ENCODE measurements around the gene CARHSP1. TPM values are rescaled to one million over a fixed set of nuclear protein-coding genes. Genes with fewer than 3 reads are reported as not detected.
A peak's percentile ranks its signal among the peaks of the same experiment; 100 is the strongest.
"Not testable (repeated sequence)": the region's sequence is repeated elsewhere in the genome, so short reads cannot be mapped to it uniquely, and the experiment has no call there.

Gene CARHSP1
- 114 TPM for polyA plus RNA-seq (2013, experiment 1 of 2; ENCODE audit: insufficient read length)
- polyA plus RNA-seq (2013, experiment 2 of 2; ENCODE audit: insufficient read length), result 121 TPM

DNA sequence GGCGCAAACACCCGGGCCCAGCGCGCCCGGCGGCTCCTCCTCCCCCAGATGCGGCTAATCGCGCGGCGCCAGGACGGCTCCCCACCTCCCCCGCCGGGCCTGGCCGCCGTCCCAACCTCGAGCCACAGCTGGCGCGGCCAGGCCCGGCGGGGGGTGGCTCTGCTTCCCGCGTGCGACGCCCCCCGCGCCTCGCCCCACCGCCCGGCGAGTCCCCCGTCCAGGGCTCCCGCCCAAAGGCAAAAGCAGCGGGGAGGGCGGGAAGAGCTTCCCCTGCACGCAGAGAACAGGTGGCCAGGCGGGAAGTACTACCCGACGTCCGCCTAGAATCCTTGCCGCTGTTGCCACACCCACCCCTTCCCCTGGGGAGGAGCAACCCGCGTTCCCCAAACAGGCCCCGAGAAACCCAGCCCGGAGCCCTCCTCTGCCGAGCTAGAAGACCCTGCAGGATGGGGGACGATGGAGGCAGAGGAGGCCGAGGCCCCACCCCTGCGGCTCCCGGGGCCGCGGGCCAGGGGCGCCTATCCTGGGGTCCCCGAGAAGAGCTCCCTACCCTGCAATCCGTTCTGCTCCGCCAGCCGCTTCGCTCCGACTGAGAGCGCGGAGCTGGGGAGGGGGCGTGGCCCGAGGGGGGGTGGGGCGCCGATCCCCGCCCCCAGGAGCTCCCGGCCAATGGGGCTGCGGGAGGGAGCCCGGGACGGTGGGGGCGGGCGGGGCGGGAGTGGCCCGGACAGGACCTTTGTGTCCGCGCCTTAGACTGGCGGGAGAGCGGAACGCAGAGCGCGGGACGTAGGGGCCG lies at the start of gene CARHSP1:
Gene CARHSP1, minus strand, starts transcription at position 591 of the 796 bp plus-strand sequence. CDS start 9,678 bp downstream, outside the sequence.
- peak; percentile 91 for DNase-seq

DNA sequence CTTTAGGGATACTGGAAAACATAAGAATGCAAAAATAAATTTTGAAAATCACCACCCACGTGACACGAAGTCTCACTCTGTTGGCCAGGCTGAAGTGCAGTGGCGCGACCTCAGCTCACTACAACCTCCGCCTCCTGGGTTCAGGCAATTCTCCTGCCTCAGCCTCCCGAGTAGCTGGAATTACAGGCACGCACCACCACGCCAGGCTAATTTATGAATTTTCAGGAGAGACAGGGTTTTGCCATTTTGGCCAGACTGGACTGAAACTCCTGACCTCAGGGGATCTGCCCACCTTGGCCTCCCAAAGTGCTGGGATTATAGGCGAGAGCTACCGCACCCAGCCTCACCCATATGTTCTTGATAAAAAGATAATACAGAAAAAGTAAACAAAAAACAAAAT lies 48.5 kb upstream of the CARHSP1 start:
- not testable (repeated sequence) for DNase-seq

- DNase-seq, result no peak
Measured at GRCh38 chr16:8916541-8917225, 47.9 kb upstream of the CARHSP1 start.

GRCh38 chr16:8915722-8916301 lies 47.0 kb upstream of the CARHSP1 start:
- no peak for DNase-seq

DNA sequence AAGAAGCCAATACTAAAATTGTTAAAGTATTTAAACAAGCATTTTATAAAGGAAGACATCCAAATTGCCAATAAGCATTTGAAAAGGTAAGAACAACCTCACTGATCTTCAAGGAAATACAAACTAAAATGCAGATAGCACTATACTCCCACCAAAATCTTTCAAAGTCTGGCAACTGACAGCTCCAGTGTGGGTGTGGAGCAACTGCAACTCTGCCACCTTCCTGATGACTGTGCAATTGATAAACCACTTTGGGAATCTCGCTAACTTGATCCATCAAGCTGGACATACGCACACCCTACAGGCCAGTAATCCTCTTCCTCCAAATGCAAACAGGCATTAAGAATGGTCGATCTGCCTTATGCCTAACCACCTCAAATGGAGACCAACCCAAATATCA lies 45.3 kb upstream of the CARHSP1 start:
- no peak for DNase-seq

DNA sequence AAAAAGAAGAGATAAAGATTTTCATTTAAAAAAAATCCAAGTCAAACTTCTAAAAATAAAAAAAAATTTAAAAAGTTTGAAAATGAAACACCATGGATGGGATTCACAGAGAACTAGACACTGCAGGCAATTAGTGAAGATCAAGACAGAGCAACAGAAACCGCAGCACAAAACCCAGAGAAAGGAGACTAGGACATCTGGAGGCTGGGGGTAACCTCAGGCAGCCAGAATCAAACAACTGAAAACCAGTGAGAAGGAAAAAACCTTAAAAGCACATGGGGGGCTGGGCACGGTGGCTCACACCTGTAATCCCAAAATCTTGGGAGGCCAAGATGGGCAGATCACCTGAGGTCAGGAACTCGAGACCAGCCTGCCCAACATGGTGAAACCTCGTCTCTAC lies 44.0 kb upstream of the CARHSP1 start:
- DNase-seq, result no peak

GRCh38 chr16:8910811-8911210 lies 42.0 kb upstream of the CARHSP1 start:
- no peak for DNase-seq

- no peak for DNase-seq
Measured at GRCh38 chr16:8908810-8909468, 40.1 kb upstream of the CARHSP1 start.

DNA sequence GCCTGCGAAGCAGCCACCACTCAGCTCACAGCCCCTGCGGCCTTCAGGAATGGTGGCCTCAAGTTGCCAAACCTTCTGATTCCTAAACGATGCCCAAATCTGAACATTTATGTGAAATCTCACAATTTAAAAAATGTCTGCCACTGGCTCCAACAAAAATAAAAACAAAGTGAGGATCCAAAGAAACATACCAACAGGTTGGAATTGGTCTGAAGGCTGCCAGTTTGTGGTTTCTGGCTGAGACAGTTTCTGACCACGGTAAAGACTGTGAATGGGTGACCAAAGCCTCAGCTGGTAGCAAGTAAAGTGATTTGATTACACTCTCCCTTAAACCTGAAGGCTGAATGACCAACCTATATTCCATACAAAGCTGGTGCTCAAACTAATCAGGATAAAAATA lies 38.3 kb upstream of the CARHSP1 start:
- DNase-seq, result no peak

DNA sequence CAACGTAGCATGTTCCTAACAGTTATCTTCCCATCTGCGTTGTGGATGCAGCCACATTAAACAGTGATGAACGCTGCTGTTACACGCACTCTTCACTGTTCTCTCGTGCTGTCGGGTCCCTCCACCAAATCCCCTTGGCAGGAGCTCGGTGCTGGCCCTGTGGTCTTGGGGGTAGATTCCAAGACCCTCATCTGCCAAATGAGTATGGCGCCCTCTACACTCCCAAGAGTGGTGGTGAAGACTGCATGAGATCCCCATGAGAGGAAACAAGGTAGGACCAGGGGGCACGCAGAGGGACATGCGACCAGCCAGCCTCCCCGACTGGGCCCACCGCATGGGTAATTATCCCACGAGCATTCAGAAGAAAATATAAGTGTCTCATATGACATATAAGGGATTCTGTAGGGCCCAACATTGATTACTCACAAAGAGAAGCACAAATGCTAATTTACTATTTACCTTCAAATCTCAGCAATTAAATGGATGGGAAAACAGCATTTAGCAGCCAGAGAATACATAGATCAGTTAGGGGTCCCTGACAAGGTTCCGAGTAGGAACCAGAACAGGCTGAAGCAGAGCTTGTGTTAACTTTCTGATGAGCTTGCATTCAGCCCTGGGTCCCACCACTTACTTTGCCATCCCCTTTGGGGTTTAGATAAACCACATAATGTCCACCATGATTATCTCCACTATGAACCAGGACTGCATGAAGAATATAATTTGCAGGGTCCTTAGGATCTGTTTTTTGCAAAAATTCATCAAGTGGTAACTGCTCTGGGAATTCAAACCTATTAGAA lies 37.2 kb upstream of the CARHSP1 start:
- DNase-seq, result no peak

DNA sequence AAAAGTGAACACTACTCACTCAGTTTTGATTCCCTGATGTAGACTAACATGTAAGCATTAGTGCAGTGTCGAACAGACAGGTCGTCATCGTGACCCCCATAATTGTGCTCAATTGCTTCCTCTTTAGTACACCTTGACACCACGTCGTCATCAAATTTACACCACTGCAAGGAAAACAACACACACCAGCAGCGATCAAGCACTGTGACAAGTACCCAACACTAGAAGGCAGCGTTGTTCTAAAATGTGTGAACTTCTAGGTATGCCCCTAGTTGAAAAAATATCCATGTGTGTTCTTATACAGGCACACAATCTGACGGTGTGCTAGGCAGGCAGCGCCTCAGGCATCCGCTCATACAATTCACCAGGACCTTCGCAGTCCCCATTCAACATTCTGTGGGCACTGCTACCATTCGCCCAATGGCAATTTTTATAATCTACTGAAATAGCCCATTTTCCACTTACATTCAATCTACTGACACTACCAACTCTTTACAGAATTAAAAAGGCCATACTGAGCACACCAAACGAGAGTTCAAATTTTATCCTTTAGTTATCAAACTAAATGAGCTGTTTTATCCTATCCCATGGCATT lies 36.5 kb upstream of the CARHSP1 start:
- peak; percentile 27 for DNase-seq

DNA sequence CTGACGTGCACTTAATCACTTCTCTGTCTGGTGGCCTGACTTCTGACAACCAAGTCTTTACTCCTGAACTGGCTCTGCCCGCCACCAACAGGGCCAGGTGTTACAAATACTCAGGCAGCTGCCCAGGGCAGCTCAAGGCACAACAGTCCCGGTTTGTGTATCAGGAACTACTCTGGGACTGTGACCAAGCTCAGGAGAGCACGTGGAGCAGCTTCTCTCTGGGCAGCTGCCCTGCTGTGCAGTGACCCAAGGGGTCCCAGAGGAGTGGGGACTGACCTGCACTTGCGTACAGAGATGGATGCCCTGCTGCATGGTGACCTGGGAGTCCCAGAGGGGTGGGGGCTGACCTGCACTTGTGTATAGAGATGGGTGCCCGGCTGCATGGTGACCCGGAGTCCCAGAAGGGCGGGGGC lies 35.2 kb upstream of the CARHSP1 start:
- no peak for DNase-seq

- DNase-seq, result no peak
Measured at GRCh38 chr16:8903004-8903403, 34.2 kb upstream of the CARHSP1 start.

DNA sequence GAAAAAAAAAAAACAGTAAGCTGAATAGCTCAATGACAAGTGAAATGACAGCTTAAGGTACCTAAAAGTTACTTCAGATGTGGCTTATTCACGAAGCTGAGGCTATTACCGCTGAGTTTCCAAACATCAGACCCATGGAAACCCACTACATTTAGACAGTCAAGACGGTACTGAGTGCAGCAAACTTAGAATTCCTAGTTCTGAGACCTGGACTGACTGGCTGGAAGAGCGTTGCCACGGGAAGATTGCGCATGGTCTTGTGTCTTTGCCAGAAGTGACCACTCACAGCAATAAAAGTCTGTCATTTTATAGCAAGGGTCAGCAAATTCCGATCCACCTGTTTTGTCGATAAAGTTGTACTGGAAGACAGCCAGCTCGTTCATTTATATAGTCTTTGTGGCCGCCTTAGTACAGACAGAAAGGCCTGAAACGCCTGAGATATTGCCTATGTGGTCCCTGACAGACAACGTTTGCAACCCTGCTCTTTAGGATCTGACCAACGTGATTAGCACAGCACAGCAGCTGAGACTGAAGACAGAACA lies 32.6 kb upstream of the CARHSP1 start:
- DNase-seq, result no peak

- no peak for DNase-seq
Measured at GRCh38 chr16:8900343-8900742, 31.5 kb upstream of the CARHSP1 start.

- DNase-seq, result no peak
Measured at GRCh38 chr16:8899709-8900317, 31.0 kb upstream of the CARHSP1 start.

DNA sequence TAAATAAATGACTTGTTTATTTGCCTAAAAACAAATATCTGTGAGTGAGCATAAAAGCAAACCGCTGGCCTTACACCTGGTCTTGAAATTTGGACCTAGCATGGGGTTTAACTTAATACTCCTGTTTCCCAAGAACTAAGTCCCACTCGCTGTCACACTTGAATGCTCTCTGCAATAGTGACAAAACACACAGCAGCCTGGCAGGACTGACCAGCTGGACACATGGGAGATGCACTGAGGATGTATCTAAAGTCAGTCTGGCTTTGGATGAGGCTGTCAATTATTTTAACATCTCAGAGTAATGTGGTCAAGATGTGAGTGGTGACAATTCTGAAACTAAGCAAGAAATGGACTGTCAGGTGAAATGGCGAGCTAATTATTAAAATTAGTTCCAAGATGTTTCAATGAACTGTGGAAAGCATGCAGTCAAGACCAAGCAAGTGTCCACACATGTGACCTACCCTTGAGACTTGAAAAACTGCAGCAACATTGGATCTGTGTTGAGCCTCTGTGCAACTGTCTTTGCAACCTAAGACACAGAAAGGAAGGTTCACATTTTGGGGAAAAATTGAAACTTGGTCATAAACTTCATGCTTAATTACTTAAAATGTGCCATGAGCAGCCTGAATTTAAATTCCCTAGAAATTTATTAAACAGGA lies 30.0 kb upstream of the CARHSP1 start:
- no peak for DNase-seq

DNA sequence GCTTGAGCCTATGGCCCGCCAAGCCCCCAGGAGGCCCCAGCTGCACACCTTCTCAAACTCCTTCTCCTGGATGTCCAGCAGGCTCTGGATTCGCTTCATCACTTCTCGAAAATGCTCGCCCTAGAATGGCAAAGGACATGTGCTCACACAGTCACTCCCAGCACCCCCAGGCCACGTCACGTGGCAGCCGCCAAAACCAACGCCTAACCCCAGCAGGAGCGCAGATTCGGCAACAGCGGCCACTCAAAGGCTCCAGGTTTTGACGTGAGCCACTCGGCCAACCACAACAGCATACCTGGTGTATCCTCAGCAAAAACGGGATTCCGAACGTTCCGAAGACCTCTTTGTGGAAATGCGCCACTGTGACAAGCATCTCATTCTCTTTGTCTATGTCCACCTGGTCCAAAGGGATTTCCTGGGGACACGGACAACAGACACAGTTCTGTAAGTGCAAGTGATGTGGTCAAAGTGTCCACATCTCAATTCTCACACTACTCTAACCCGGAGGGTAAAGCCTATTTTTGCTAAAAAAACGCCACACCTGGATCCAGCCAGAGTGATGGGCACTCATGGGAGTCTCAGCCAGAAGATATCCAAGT lies 26.0 kb upstream of the CARHSP1 start:
- no peak for DNase-seq

DNA sequence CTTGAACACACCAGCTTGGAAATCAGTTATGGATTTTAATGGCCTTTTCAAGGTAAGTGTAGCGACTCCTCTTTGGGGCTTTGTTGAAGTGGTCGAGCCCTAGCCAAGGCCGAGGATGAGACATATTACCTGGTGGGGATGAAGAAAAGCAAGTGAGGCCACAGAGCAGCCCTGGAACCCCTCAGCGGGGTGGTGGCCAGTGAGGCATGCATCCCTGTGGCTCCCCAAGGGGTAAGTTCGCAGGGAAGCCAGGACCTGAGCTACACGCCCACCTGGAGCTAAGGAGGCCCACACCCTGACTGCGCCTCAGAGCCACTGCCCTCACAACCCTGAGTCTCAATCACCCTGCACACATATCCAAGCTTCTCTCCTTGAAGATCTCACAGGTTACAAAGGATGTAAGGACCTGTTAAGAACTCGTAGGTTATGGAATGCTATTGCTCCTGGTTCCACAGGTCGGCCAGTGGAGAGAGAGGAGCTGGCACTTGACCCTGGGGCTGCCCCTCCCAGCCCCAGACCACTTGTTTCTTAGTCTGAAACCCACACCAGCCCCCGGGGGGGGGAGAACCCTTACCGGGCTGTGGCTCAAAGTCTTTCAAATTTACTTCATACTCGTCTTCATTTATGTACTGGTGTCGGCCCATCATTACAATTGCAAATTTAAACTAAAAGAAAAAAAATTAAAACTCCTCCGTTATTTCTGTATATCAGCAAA lies 25.3 kb upstream of the CARHSP1 start:
- no peak for DNase-seq

Measured in fibroblast of skin of abdomen (primary cell).